GM21825 (cell line): ENCODE measurements around the gene AIFM1.
A peak's percentile ranks its signal among the peaks of the same experiment; 100 is the strongest.

ENCODE experiments used
- ATAC-seq: cut with Tn5 transposase; IDR thresholded peaks from one replicate; pipeline ENCODE4 v1.9.1; 2021; ENCODE audit warnings: mild to moderate bottlenecking, moderate library complexity; ENCODE audit not compliant: unreplicated experiment

AIFM1 gene

DNA sequence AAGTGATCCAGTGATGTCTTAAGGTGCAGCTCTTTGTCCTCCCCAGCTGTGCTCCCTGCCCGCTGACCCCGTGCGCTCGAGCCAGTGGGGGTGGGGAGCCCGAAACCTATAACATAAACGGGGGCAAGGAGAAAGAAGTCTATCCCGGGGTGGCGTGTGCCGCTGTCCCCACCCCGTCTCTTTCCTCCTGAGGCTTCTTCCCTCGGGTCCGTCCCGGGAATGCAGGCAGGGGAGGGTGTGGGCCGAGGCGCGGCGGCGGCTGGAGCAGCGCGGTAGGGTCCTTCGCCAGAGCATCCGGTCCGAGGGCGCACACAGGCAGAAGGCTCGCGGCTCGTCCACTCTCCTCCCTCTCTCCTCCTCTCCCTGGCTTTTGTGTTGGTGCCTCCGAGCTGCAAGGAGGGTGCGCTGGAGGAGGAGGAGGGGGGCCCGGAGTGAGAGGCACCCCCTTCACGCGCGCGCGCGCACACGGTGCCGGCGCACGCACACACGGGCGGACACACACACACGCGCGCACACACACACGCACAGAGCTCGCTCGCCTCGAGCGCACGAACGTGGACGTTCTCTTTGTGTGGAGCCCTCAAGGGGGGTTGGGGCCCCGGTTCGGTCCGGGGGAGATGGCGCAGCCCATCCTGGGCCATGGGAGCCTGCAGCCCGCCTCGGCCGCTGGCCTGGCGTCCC lies 5.9 kb upstream of the AIFM1 start, which contains the start of gene RAB33A:
Gene RAB33A (plus strand): TSS at position 517 of the 681 bp plus-strand sequence. CDS start 101 bp downstream, at position 618.
- ATAC-seq, result no peak

GRCh38 chrX:130170752-130171445 lies 5.3 kb upstream of the AIFM1 start:
- ATAC-seq, result peak; percentile 63

- no peak for ATAC-seq
These were observed 1.4 kb upstream of the AIFM1 start for GRCh38 chrX:130167040-130167439.

GRCh38 chrX:130166503-130166777 lies 799 bp upstream of the AIFM1 start:
- no peak for ATAC-seq

- ATAC-seq, result no peak
These were observed 399 bp downstream of the AIFM1 start for GRCh38 chrX:130165181-130165702.

GRCh38 chrX:130163398-130163797 lies 2.2 kb downstream of the AIFM1 start:
- ATAC-seq, result no peak

GRCh38 chrX:130162094-130162735 lies 3.4 kb downstream of the AIFM1 start:
- ATAC-seq, result no peak

DNA sequence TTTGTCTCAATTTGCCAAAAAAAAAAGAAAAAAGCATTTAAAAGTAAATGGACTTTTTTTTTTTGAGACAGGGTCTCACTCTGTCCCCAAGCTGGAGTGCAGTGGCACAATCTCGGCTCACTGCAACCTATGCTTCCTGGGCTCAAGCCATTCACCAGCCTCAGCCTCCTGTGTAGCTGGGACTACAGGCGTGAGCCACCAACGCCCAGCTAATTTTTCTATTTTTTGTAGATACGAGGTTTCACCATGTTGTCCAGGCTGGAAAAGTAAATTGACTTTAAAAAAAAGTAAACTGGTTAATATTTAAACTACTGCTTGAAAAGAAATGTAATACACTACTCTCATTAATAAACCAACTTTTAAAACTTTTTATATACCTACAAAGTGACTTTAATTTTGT lies 5.9 kb downstream of the AIFM1 start:
- ATAC-seq, result no peak

DNA sequence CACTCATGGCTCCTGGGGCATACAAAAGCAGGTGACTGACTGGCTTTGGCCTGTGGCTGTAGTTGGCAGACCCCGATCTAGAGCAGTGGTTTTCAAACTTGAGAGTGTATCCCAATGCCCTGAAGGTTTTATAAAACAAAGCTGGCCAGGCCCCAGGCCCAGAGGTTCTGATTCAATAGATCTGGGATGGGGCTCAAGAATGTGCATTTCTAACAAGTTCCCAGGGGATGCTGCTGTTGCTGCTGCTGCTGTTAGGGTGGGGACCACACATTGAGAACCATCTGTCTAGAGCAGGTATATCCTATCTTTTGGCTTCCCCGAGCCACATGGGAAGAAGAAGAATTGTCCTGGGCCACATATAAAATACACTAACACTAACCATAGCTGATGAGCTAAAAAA lies 7.3 kb downstream of the AIFM1 start:
- no peak for ATAC-seq

GRCh38 chrX:130155564-130155963 lies 10.1 kb downstream of the AIFM1 start:
- no peak for ATAC-seq

GRCh38 chrX:130147631-130148030 lies 18.0 kb downstream of the AIFM1 start:
- no peak for ATAC-seq

DNA sequence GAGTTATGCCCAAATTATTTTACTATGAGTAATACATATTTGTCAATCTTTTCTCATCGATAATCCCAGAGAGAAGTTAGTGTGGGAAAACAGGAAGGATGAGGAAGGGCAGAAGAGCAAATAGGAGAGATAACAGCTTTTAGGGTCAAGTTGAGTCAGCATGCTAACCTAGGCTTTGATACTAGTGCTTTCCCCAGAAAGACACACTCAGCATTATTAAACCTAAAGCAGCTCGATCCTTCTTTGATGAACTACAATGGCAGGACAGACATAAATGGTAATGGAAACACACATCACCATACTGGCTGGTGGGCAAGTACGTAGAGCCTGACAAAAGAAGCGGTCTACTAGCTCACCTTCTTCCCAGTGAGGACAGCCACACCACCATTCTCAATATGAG lies 20.5 kb downstream of the AIFM1 start:
- ATAC-seq, result no peak

GRCh38 chrX:130144509-130144908 lies 21.1 kb downstream of the AIFM1 start:
- ATAC-seq, result no peak

GRCh38 chrX:130139474-130140201 lies 26.0 kb downstream of the AIFM1 start:
- ATAC-seq, result no peak

DNA sequence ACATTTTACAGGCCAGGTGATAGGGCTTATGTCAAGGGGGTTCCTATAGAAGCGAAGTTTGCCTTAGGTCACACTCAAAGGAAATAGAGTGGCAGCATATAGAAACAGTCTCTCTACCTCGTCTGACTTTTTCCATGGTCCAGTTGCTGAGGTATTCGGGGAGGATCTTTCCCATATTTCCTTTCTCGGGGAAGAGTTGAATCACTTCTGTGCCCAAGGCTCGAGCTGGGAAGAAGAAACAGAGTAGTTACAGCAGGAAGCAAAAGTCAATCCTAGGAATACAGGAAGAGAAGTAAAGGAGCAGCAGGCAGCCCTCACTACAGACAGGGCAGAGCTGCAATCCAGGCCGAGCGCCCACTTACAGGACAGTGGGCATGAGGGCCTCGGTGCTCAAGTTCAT lies 28.7 kb downstream of the AIFM1 start:
- ATAC-seq, result no peak

DNA sequence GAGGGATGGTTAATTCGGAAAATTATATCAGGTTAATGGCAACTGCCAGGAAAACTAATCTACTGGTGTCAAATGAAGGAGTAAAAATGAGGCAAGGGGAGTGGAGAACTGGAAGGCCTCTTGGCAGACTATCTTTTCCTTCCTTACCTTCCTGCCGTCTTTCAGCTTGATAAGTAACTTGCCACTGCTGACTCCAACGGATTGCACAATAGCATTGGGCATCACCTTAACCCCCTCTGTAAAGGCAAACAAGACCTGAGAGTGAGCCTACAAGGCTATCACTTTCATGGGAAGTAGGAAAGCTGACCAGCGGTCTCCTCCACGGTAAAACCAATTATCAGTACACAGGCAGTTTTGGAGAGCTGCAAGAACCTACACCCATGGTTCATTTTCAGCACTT lies 29.1 kb downstream of the AIFM1 start:
- ATAC-seq, result no peak

GRCh38 chrX:130130990-130131389 lies 34.7 kb downstream of the AIFM1 start:
- no peak for ATAC-seq

DNA sequence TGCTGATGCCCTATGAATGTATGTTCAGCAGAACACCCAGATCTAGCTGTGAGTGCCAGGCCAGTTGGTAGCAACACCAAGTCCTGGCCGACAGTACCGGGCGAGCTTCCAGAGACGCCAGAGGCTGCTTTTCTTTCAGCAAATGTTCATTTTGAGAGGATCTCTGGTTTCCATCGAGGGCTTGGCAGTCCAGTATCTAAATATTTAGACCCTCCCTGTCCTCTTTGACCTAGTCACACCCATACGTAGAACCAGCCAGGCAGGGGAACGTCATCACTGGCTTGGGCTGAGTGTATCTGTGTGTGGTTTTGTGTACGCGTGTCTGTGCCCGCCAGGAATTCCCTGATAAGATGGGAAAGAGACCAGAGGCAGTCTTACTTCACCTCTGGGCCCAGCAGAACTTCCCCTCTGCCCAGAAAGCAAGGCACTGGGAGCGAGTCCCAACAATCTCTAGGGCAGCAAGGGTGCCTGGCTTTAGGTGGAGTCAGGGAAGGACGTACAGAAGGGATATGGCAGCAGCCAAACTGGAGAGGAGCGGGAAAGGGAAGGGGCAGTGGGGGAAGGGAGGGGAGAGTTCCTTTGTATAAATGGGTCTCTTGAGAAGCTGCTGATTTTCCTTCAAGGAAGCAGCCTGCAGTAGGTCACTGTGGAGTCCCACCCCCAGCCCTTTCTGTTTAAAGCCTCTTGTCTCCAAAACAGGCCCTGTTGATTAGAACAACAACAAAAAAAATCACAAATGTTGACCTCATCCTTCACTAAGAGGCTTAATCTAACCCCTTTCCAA lies 40.4 kb downstream of the AIFM1 start:
- no peak for ATAC-seq

DNA sequence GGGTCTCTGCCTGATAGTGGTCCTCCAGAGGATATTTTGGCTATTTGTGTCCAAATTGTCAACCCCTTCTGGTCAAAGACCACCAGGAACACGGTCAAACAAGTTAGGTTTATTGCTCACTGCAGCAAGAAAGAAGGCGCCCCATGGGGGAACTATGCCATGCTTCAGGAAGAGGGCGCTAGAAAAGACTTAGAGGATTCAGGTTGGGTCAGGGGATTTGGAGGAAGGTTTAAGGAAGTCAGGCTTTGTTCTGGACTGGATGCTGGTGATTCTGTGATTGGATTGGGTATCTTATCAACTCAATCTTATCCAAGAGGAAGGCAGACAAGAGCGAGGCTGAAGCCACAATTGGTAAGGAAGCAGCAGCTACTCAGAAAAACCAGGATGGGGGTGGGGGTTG lies 41.1 kb downstream of the AIFM1 start:
- no peak for ATAC-seq

GRCh38 chrX:130121505-130121800 lies 44.2 kb downstream of the AIFM1 start:
- ATAC-seq, result no peak
